MCF 10A (cell line): ENCODE results near the gene PPFIBP2. TPM values are rescaled to one million over a fixed set of nuclear protein-coding genes. Genes with fewer than 3 reads are reported as not detected.

ENCODE experiments used
- BruUV-seq: library from RNA; stranded (reverse); fragments of 400-500 nt; replicated peaks from 2 replicates; lab custom pipeline; 2021; lab: Mats Ljungman, UMichigan
- CTCF ChIA-PET: fragments of 300-600 bp; sonication (Branson Sonifier 250); formaldehyde crosslinking; extraction: SDS; loops from one replicate; lab custom pipeline; 2021; ENCODE audit warnings: antibody characterized with exemption, inconsistent platforms; lab: Yijun Ruan, JAX
- POLR2A ChIA-PET: fragments of 300-600, 350-650 bp; sonication (Branson Sonifier 250); formaldehyde crosslinking; extraction: SDS; loops from one replicate; lab custom pipeline; 2020; ENCODE audit warnings: antibody characterized with exemption, inconsistent platforms; lab: Yijun Ruan, JAX
- DNase-seq: peaks from one replicate; pipeline ENCODE4 v3.0.0-alpha.2; 2018; ENCODE audit not compliant: unreplicated experiment
- H3K27ac Mint-ChIP-seq: one replicate; pipeline ENCODE4 v1.8.0; 2022; ENCODE audit warnings: mild to moderate bottlenecking, low read depth, mixed read lengths; ENCODE audit not compliant: unreplicated experiment
- H3K27me3 Mint-ChIP-seq: one replicate; pipeline ENCODE4 v1.8.0; 2022; ENCODE audit warnings: mixed read lengths; ENCODE audit not compliant: insufficient read depth, unreplicated experiment
- H3K36me3 Mint-ChIP-seq: one replicate; pipeline ENCODE4 v1.8.0; 2022; ENCODE audit warnings: mild to moderate bottlenecking, moderate library complexity, mixed read lengths; ENCODE audit not compliant: insufficient read depth, unreplicated experiment
- H3K4me1 Mint-ChIP-seq: one replicate; pipeline ENCODE4 v1.8.0; 2022; ENCODE audit warnings: mixed read lengths; ENCODE audit not compliant: insufficient read depth, unreplicated experiment
- H3K4me3 Mint-ChIP-seq: one replicate; pipeline ENCODE4 v1.8.0; 2022; ENCODE audit warnings: mild to moderate bottlenecking, moderate library complexity, mixed read lengths; ENCODE audit not compliant: unreplicated experiment
- H3K9me3 Mint-ChIP-seq: one replicate; pipeline ENCODE4 v1.8.0; 2022; ENCODE audit warnings: mixed read lengths; ENCODE audit not compliant: unreplicated experiment
- CTCF ChIP-seq: fragments of 200-600 bp; IDR thresholded peaks from one replicate; pipeline ENCODE4 v1.8.0; 2022; ENCODE audit warnings: antibody characterized with exemption, mild to moderate bottlenecking; ENCODE audit not compliant: unreplicated experiment
- intact Hi-C: fragments of 100-400 bp; cut with micrococcal nuclease; formaldehyde crosslinking; loops from 2 replicates; pipeline ENCODE4 v1.14.1; 2022
- total RNA-seq: library from RNA; stranded (reverse); gene quantifications from 2 replicates; pipeline ENCODE4 v1.2.3, GENCODE V29; 2022

Gene PPFIBP2
- total RNA-seq, 1 experiment from 2014 or later: 3.5 TPM

GRCh38 chr11:7689239-7689638, 175.4 kb downstream of the PPFIBP2 start:
- no peak for DNase-seq
- POLR2A ChIA-PET: no interaction called here
- Mint-ChIP-seq H3K36me3 (no peaks in the 10 kb centered on the region), H3K27me3 (peaks cover 20% of the 10 kb centered on the region), H3K4me1 (peaks cover 13% of the 10 kb centered on the region), H3K4me3 (no peak overlapping the region), H3K27ac (no peak overlapping the region), H3K9me3 (no peaks in the 10 kb centered on the region)
- intact Hi-C loops: loop anchor here (2.0 kb wide), 1 partner anchor 24 kb away; no protein-coding TSS in a partner anchor
- CTCF ChIA-PET: interaction anchor here (0.6 to 3.3 kb wide), 17 partner anchors 9 to 877 kb away, joined by 3 to 26 read pairs (median 5); partner anchors contain the start of gene PPFIBP2
- no TSS peak for BruUV-seq
- TF ChIP-seq CTCF: no peak

GRCh38 chr11:7690648-7691047, 176.8 kb downstream of the PPFIBP2 start:
- no peaks in the 10 kb centered on the region for H3K9me3 Mint-ChIP-seq
- ChIA-PET POLR2A (no interaction called here), CTCF (interaction anchor here (0.7 to 3.6 kb wide), 18 partner anchors 9 to 999 kb away, joined by 3 to 33 read pairs (median 4); partner anchors contain the start of gene PPFIBP2)
- H3K4me3 Mint-ChIP-seq: no peak overlapping the region
- no peak for TF ChIP-seq CTCF
- BruUV-seq: no TSS peak
- H3K36me3 Mint-ChIP-seq: no peaks in the 10 kb centered on the region
- no peak overlapping the region for H3K27ac Mint-ChIP-seq
- peak; percentile 20 for DNase-seq
- H3K4me1 Mint-ChIP-seq: peaks cover 13% of the 10 kb centered on the region
- intact Hi-C loops: loop anchor here (5.0 kb wide), 1 partner anchor 297 kb away; the partner anchor contains the start of gene EIF3F
- H3K27me3 Mint-ChIP-seq: peaks cover 23% of the 10 kb centered on the region

- Mint-ChIP-seq H3K9me3 (no peaks in the 10 kb centered on the region), H3K36me3 (no peaks in the 10 kb centered on the region), H3K27ac (no peak overlapping the region), H3K4me3 (no peak overlapping the region), H3K4me1 (peaks cover 13% of the 10 kb centered on the region), H3K27me3 (peaks cover 23% of the 10 kb centered on the region)
- CTCF ChIA-PET: interaction anchor here (0.5 to 3.6 kb wide), 18 partner anchors 10 to 595 kb away, joined by 3 to 33 read pairs (median 4); partner anchors contain the start of gene PPFIBP2
- DNase-seq: no peak
- POLR2A ChIA-PET: no interaction called here
- no TSS peak for BruUV-seq
- no peak for TF ChIP-seq CTCF
- intact Hi-C loops: loop anchor here (5.0 kb wide), 1 partner anchor 295 kb away; the partner anchor contains the start of gene EIF3F
Observed at GRCh38 chr11:7691759-7692350, 178.1 kb downstream of the PPFIBP2 start.

GRCh38 chr11:7692426-7692825, 178.6 kb downstream of the PPFIBP2 start:
- H3K9me3 Mint-ChIP-seq: no peaks in the 10 kb centered on the region
- TF ChIP-seq CTCF: no peak
- no TSS peak for BruUV-seq
- intact Hi-C loops: loop anchor here (5.0 kb wide), 1 partner anchor 295 kb away; the partner anchor contains the start of gene EIF3F
- no peak overlapping the region for H3K27ac Mint-ChIP-seq
- peaks cover 13% of the 10 kb centered on the region for H3K4me1 Mint-ChIP-seq
- H3K36me3 Mint-ChIP-seq: no peaks in the 10 kb centered on the region
- H3K27me3 Mint-ChIP-seq: peaks cover 27% of the 10 kb centered on the region
- no peak overlapping the region for H3K4me3 Mint-ChIP-seq
- ChIA-PET CTCF (interaction anchor here (0.6 to 3.6 kb wide), 14 partner anchors 14 to 596 kb away, joined by 3 to 33 read pairs (median 4); partner anchors contain the start of gene PPFIBP2), POLR2A (no interaction called here)
- no peak for DNase-seq
